Measurements from ENCODE around the gene COL6A1. TPM values are rescaled to one million over a fixed set of nuclear protein-coding genes. Genes with fewer than 3 reads are reported as not detected.

The COL6A1 gene
- total RNA-seq, 1 experiment from 2014 or later = 221 TPM

DNA sequence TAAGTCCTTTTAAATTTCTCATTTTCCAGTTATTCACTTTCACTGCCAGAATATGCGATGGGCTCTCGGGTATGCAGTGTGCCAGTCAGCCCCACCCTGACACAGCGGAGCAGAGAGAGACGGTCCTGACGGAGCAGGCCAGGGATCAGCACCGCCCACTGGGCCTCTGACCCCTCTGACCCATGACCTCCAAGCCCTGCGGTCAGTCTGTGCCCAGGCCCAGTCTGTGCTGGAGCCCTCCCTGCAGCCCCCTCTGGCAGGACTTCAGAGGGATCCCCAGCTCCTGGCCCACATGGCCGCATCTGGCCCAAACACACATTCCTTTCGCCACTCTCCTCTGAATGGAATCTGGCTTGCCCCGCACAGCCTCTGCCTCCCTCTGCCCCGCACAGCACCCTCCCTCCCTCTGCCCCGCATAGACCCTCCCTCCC lies 72.9 kb downstream of the COL6A1 start (continued):
- TF ChIP-seq, protein P1, sequence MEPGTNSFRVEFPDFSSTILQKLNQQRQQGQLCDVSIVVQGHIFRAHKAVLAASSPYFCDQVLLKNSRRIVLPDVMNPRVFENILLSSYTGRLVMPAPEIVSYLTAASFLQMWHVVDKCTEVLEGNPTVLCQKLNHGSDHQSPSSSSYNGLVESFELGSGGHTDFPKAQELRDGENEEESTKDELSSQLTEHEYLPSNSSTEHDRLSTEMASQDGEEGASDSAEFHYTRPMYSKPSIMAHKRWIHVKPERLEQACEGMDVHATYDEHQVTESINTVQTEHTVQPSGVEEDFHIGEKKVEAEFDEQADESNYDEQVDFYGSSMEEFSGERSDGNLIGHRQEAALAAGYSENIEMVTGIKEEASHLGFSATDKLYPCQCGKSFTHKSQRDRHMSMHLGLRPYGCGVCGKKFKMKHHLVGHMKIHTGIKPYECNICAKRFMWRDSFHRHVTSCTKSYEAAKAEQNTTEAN (CRISPR knock-in tag; IDR thresholded peaks at IDR 0.05) = no peak

Other genes with a start within 250 kb of the COL6A1 start
- 111 to 138 TPM (median 138 TPM) in 3 replicates for gene COL6A2, start 116.3 kb downstream of the COL6A1 start, total RNA-seq (2021)
- 6.1 to 9.6 TPM (median 9.5 TPM) in 3 replicates for gene FTCD, start 173.8 kb downstream of the COL6A1 start, total RNA-seq (2021)
- gene SPATC1L, start 202.7 kb downstream of the COL6A1 start, total RNA-seq (2021) = 56.5 to 61.7 TPM (median 57.6 TPM) in 3 replicates
- gene LSS, start 247.0 kb downstream of the COL6A1 start, total RNA-seq (2021) = 79.9 to 101 TPM (median 92.6 TPM) in 3 replicates